Nephron progenitor cell (in vitro differentiated cells): ENCODE results near the gene COX5A.

Experiments used
- DNase-seq: peaks from one replicate; pipeline ENCODE4 v3.0.0; 2021
- H3K27ac Mint-ChIP-seq: 2 replicates; pipeline ENCODE4 v1.8.0; 2021; ENCODE audit warnings: mild to moderate bottlenecking, moderate library complexity, mixed read lengths
- H3K27me3 Mint-ChIP-seq: 2 replicates; pipeline ENCODE4 v1.8.0; 2021; ENCODE audit warnings: mild to moderate bottlenecking, low read depth, mixed read lengths; ENCODE audit not compliant: poor library complexity
- H3K36me3 Mint-ChIP-seq: 2 replicates; pipeline ENCODE4 v1.8.0; 2021; ENCODE audit warnings: low read depth, mixed read lengths
- H3K4me1 Mint-ChIP-seq: 2 replicates; pipeline ENCODE4 v1.8.0; 2021; ENCODE audit warnings: mixed read lengths
- H3K4me3 Mint-ChIP-seq: 2 replicates; pipeline ENCODE4 v1.8.0; 2021; ENCODE audit warnings: mild to moderate bottlenecking, moderate library complexity, mixed read lengths
- H3K9me3 Mint-ChIP-seq: 2 replicates; pipeline ENCODE4 v1.8.0; 2021; ENCODE audit warnings: mild to moderate bottlenecking, moderate library complexity, mixed read lengths
- CTCF ChIP-seq: fragments of 200-600 bp; sonication (generic); IDR thresholded peaks from 2 replicates; pipeline ENCODE4 v1.5.0; 2021; ENCODE audit warnings: antibody characterized with exemption

COX5A gene

GRCh38 chr15:74878273-74878672 is 59.6 kb downstream of the COX5A start:
- Mint-ChIP-seq H3K4me1 (peaks cover 4% of the 10 kb centered on the region), H3K9me3 (peaks cover 5% of the 10 kb centered on the region), H3K27ac (no peak overlapping the region), H3K4me3 (no peak overlapping the region), H3K27me3 (peaks cover 6% of the 10 kb centered on the region), H3K36me3 (no peaks in the 10 kb centered on the region)
- DNase-seq, result no peak
- TF ChIP-seq CTCF, result no peak

DNA sequence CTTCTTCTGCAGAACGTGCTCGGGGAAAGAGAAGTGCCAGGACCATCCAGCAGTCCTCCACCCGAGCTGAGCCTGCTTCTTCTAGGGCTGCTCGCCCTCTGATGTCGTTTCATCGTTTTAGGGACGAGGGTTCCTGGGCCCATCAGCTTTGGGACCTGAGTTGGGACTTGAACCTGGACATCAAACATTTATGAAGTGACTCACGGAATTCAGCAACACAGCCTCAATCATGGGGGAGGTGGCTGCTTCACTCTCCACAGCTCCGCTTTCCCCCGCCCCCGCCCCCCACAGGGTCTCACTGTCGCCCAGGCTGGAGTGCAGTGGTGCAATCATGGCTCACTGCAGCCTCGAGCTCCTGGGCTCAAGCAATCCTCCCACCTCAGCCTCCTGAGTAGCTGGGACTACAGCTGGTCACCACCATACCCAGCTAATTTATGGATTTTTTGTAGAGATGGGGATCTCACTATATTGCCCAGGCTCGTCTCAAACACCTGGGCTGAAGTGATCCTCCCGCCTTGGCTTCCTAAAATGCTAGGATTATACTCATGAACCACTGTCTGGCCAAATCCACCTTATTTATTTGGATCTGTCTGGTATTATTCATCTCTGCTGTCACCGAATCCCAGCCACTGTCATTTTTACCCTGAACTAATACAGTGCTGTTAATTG is 64.0 kb downstream of the COX5A start:
- Mint-ChIP-seq H3K27ac (no peak overlapping the region), H3K27me3 (peaks cover 4% of the 10 kb centered on the region), H3K4me3 (peak overlapping the region; percentile 94), H3K9me3 (no peaks in the 10 kb centered on the region), H3K4me1 (peaks cover 25% of the 10 kb centered on the region), H3K36me3 (no peaks in the 10 kb centered on the region)
- peak; percentile 29 for DNase-seq
- no peak for TF ChIP-seq CTCF

- peak; percentile 91 for DNase-seq
- H3K36me3 Mint-ChIP-seq, result peaks cover 2% of the 10 kb centered on the region
- peaks cover 25% of the 10 kb centered on the region for H3K4me1 Mint-ChIP-seq
- peak within 1 kb of the TSS; percentile 90 for H3K27ac Mint-ChIP-seq
- peaks cover under 1% of the 10 kb centered on the region for H3K9me3 Mint-ChIP-seq
- no peak for TF ChIP-seq CTCF
- H3K4me3 Mint-ChIP-seq, result peak within 1 kb of the TSS; percentile 94
- H3K27me3 Mint-ChIP-seq, result peaks cover 4% of the 10 kb centered on the region
Measured at GRCh38 chr15:74873036-74873755, 64.7 kb downstream of the COX5A start, which contains the start of gene SCAMP2. Gene SCAMP2, minus strand, starts transcription at chr15:74873365. Its CDS starts 110 bp downstream, at chr15:74873255.

GRCh38 chr15:74872702-74873035 is 65.2 kb downstream of the COX5A start:
- peak overlapping the region; percentile 94 for H3K4me3 Mint-ChIP-seq
- peaks cover 4% of the 10 kb centered on the region for H3K27me3 Mint-ChIP-seq
- no peak for TF ChIP-seq CTCF
- H3K4me1 Mint-ChIP-seq, result peaks cover 25% of the 10 kb centered on the region
- DNase-seq, result no peak
- peaks cover 6% of the 10 kb centered on the region for H3K9me3 Mint-ChIP-seq
- peak overlapping the region; percentile 57 for H3K27ac Mint-ChIP-seq
- peaks cover 7% of the 10 kb centered on the region for H3K36me3 Mint-ChIP-seq

- Mint-ChIP-seq H3K36me3 (peaks cover 15% of the 10 kb centered on the region), H3K9me3 (peaks cover 6% of the 10 kb centered on the region), H3K4me3 (peak overlapping the region; percentile 65), H3K27ac (peak overlapping the region; percentile 48), H3K4me1 (peaks cover 37% of the 10 kb centered on the region), H3K27me3 (peaks cover 5% of the 10 kb centered on the region)
- TF ChIP-seq CTCF, result no peak
- DNase-seq, result no peak
Measured at GRCh38 chr15:74870436-74871215, 67.2 kb downstream of the COX5A start.
